Endothelial cell of umbilical vein (primary cell): Measurements from ENCODE around the gene FRMD5. TPM values are rescaled to one million over a fixed set of nuclear protein-coding genes. Genes with fewer than 3 reads are reported as not detected.
A peak's percentile ranks its signal among the peaks of the same experiment; 100 is the strongest.

Experiments used
- BruUV-seq: library from RNA; stranded (reverse); fragments of 400-500 nt; replicated peaks from 2 replicates; lab custom pipeline; 2021; lab: Mats Ljungman, UMichigan
- CTCF ChIA-PET: fragments of 300-600, 350-600 bp; sonication (Branson Sonifier 250); formaldehyde crosslinking; loops from one replicate; lab custom pipeline; 2021; ENCODE audit warnings: antibody characterized with exemption, inconsistent platforms; lab: Charles Lee
- POLR2A ChIA-PET: fragments of 300-600, 350-600 bp; sonication (Branson Sonifier 250); formaldehyde crosslinking; loops from one replicate; lab custom pipeline; 2021; ENCODE audit warnings: antibody characterized with exemption, inconsistent platforms; lab: Charles Lee
- DNase-seq: peaks from one replicate; pipeline ENCODE4 v3.0.0-alpha.2; 2011; ENCODE audit warnings: low read depth, low spot score
- FAIRE-seq: peaks from 2 replicates; lab custom pipeline; 2011; peaks lifted over from hg19 to GRCh38; lab: Jason Lieb, UNC
- H2AFZ ChIP-seq: 2 replicates; pipeline ENCODE4 v1.6.0; 2012; ENCODE audit warnings: low read depth, low read length, control low read depth, inconsistent platforms
- H3K27ac ChIP-seq: 2 replicates; pipeline ENCODE4 v1.5.1; 2011; ENCODE audit warnings: low read depth, mild to moderate bottlenecking, control low read depth, low read length, moderate library complexity; ENCODE audit not compliant: insufficient read depth
- H3K27me3 ChIP-seq, 2 experiments: 2 replicates each; pipeline versions ENCODE4 v1.6.0 to v1.6.1; 2011; ENCODE audit warnings: low read length in 2 of 2, mixed read lengths in 1 of 2; ENCODE audit not compliant: control insufficient read depth in 2 of 2, insufficient read depth in 2 of 2
- H3K36me3 ChIP-seq, 2 experiments: 2 replicates in 1 of 2; 3 replicates in 1 of 2; pipeline ENCODE4 v1.5.1; 2011; ENCODE audit warnings: low read length in 2 of 2, mild to moderate bottlenecking in 1 of 2, moderate library complexity in 1 of 2; ENCODE audit not compliant: control insufficient read depth in 2 of 2, insufficient read depth in 2 of 2; ENCODE audit errors: extremely low read depth in 1 of 2
- H3K4me1 ChIP-seq: 3 replicates; pipeline ENCODE4 v1.5.1; 2011; ENCODE audit warnings: mild to moderate bottlenecking, low read length; ENCODE audit not compliant: control insufficient read depth, insufficient read depth; ENCODE audit errors: extremely low read depth
- H3K4me2 ChIP-seq: 2 replicates; pipeline ENCODE4 v1.6.1; 2011; ENCODE audit warnings: low read length, control low read depth, mixed read lengths; ENCODE audit not compliant: insufficient read depth
- H3K4me3 ChIP-seq, 3 experiments: fragments of 200-600 bp in 1 of 3; sonication (generic), shearing (Covaris generic) in 1 of 3; replicated peaks in 1 of 3; 2 replicates each; pipeline ENCODE4 v1.5.1; 2011 to 2016; ENCODE audit warnings: control low read depth in 3 of 3, low read length in 3 of 3, mild to moderate bottlenecking in 2 of 3, inconsistent platforms in 1 of 3, low read depth in 1 of 3, moderate library complexity in 1 of 3; ENCODE audit not compliant: insufficient read depth in 1 of 3
- H3K79me2 ChIP-seq: 2 replicates; pipeline ENCODE4 v1.6.0; 2012; ENCODE audit warnings: low read length, inconsistent platforms; ENCODE audit not compliant: control insufficient read depth, insufficient read depth
- H3K9ac ChIP-seq: replicated peaks from 2 replicates; pipeline ENCODE3; 2011; ENCODE audit warnings: low read length, control low read depth; ENCODE audit not compliant: insufficient read depth; ENCODE audit errors: extremely low read depth
- H3K9me1 ChIP-seq: replicated peaks from 3 replicates; pipeline ENCODE4 v1.6.0; 2011; ENCODE audit warnings: mild to moderate bottlenecking, low read length; ENCODE audit not compliant: control insufficient read depth, insufficient read depth; ENCODE audit errors: extremely low read depth
- H3K9me3 ChIP-seq: replicated peaks from 2 replicates; pipeline ENCODE4 v1.5.1; 2012; ENCODE audit warnings: low read length, inconsistent platforms; ENCODE audit not compliant: control insufficient read depth, insufficient read depth
- H4K20me1 ChIP-seq: replicated peaks from 2 replicates; pipeline ENCODE3; 2011; ENCODE audit warnings: mild to moderate bottlenecking, low read length; ENCODE audit not compliant: control insufficient read depth, insufficient read depth; ENCODE audit errors: extremely low read depth
- EZH2 ChIP-seq: IDR thresholded peaks from 2 replicates; pipeline ENCODE4 v1.6.1; 2012; ENCODE audit warnings: borderline replicate concordance, low read depth, mild to moderate bottlenecking, moderate library complexity, low read length, inconsistent platforms; ENCODE audit not compliant: severe bottlenecking
- FOS ChIP-seq: IDR thresholded peaks from 2 replicates; pipeline ENCODE4 v1.6.1; 2011; ENCODE audit warnings: mild to moderate bottlenecking, low read length, moderate library complexity, borderline replicate concordance; ENCODE audit not compliant: insufficient read depth
- GATA2 ChIP-seq: IDR thresholded peaks from 2 replicates; pipeline ENCODE4 v1.7.0; 2011; ENCODE audit warnings: low read depth, mild to moderate bottlenecking, moderate library complexity, mixed read lengths, low read length; ENCODE audit not compliant: insufficient read length, insufficient read depth
- JUN ChIP-seq: IDR thresholded peaks from 2 replicates; pipeline ENCODE4 v1.6.1; 2011; ENCODE audit warnings: borderline replicate concordance, low read depth; ENCODE audit not compliant: insufficient read length, insufficient read depth
- MYC ChIP-seq: IDR thresholded peaks from one replicate; pipeline ENCODE4 v1.6.1; 2011; ENCODE audit warnings: mild to moderate bottlenecking, low read depth, low read length
- POLR2A ChIP-seq: IDR thresholded peaks from 2 replicates; pipeline ENCODE4 v1.6.1; 2012; ENCODE audit warnings: low read depth, mild to moderate bottlenecking, control low read depth, low read length
- POLR2AphosphoS5 ChIP-seq: IDR thresholded peaks from 2 replicates; pipeline ENCODE4 v1.6.1; 2012; ENCODE audit warnings: low read depth, mild to moderate bottlenecking, control low read depth, low read length, moderate library complexity; ENCODE audit not compliant: insufficient read depth
- dilution Hi-C: fragments of 300-500 bp; cut with MboI; formaldehyde crosslinking; loops from one replicate; pipeline ENCODE4 v1.15.0; 2019; ENCODE audit warnings: low sequenced_read_pairs; ENCODE audit not compliant: extremely low pct_ligation_motif_present
- intact Hi-C: fragments of 100-400 bp; cut with micrococcal nuclease; formaldehyde crosslinking; loops from one replicate; pipeline ENCODE4 v1.10.0; 2022
- polyA plus RNA-seq, 4 experiments: library from polyadenylated mRNA; depleted of rRNA in 3 of 4; stranded (reverse) in 3 of 4; unstranded in 1 of 4; fragments of >200 nt; gene quantifications; 2 replicates each; pipeline versions ENCODE4 v1.2.1 to v1.2.3, GENCODE V29; 2011 to 2012; ENCODE audit warnings: missing spikeins in 1 of 4
- total RNA-seq: library from RNA; stranded (reverse); gene quantifications from 2 replicates; pipeline ENCODE4 v1.2.3, GENCODE V29; 2021
- TF ChIP-seq, protein P1 (sequence below): IDR thresholded peaks from 2 replicates; pipeline ENCODE4 v1.6.1; 2011; ENCODE audit not compliant: insufficient read depth, insufficient read length
- TF ChIP-seq, protein P2 (sequence below), 2 donors: IDR thresholded peaks; 1 replicate in 1 of 2; 2 replicates in 1 of 2; pipeline ENCODE4 v1.5.1; 2011; ENCODE audit warnings: low read length in 2 of 2, mild to moderate bottlenecking in 2 of 2, moderate library complexity in 2 of 2, control low read depth in 1 of 2, inconsistent platforms in 1 of 2, low read depth in 1 of 2; ENCODE audit not compliant: insufficient read depth in 1 of 2; ENCODE audit errors: extremely low read depth in 1 of 2

Gene FRMD5
- total and polyA plus RNA-seq, 2 donors (not counting 3 experiments of a cell fraction or from before 2014, with no cell fraction given): 16.7 to 20.2 TPM

DNA sequence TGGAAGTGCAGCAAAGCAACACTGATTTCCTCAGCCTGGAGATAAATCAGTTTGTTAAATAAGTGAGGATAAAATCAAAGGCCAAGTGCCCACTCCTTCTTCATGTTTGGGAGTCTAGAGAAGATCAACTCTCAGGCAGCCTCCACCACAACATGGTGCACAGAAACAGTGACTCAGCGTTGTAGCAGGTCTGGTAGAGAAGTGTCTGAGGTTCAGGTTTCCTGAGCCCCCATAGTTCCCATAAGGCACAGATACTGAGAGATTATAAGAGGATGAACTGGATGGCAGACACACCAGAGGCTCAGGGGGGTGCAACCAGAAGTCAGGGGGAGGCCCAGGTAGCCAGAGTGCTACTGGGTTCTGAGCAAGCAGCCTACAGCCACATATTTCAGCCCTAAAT is 166.7 kb downstream of the FRMD5 start:
- Histone ChIP-seq H3K27ac (peak overlapping the region; percentile 59), H3K4me2 (peak overlapping the region; percentile 26), H3K36me3 (no peaks in the 10 kb centered on the region), H3K27me3 (no peaks in the 10 kb centered on the region), H3K79me2 (peaks cover 4% of the 10 kb centered on the region), H4K20me1 (no peaks in the 10 kb centered on the region), H3K9ac (peak overlapping the region; percentile 25), H3K4me3 (no peak overlapping the region), H2AFZ (peak overlapping the region; percentile 1), H3K9me1 (no peaks in the 10 kb centered on the region), H3K4me1 (peaks cover 55% of the 10 kb centered on the region), H3K9me3 (no peaks in the 10 kb centered on the region)
- no TSS peak for BruUV-seq
- ChIA-PET CTCF (interaction anchor here (1.0 to 2.5 kb wide), 2 partner anchors 19 to 39 kb away, joined by 3 to 11 read pairs; no protein-coding TSS in a partner anchor), POLR2A (no interaction called here)
- DNase-seq (peak; percentile 55), FAIRE-seq (peak; percentile 40)
- dilution Hi-C loops: no loop called here
- TF ChIP-seq POLR2AphosphoS5: no peak
- TF ChIP-seq POLR2A: no peak
- intact Hi-C loops: loop anchor here (2.0 kb wide), 1 partner anchor 38 kb away; no protein-coding TSS in a partner anchor

DNA sequence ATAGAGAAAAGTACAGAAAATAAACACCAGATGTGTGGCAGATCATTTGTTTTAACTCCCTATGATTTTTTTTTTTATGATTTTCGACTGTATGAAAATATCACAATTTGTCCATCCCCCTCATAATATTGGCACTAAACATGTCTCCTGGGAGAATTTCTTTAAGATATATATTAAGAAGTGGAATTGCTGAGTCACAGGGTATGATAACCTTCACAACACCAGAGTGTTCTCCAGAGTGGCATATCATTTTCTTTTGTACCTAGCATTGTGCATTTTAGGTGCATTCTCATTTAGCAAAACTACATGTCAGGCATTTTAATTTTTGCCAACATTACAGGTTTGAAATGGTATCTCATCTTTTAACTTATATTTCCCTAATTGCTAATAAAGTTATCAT is 170.9 kb downstream of the FRMD5 start:
- DNase-seq: no peak
- Histone ChIP-seq H3K27me3 (no peaks in the 10 kb centered on the region), H3K9me3 (no peaks in the 10 kb centered on the region), H3K79me2 (peaks cover 4% of the 10 kb centered on the region), H3K4me1 (peaks cover 45% of the 10 kb centered on the region), H3K9ac (no peak overlapping the region), H3K9me1 (no peaks in the 10 kb centered on the region), H4K20me1 (no peaks in the 10 kb centered on the region), H3K4me2 (peak overlapping the region; percentile 8), H2AFZ (no peak overlapping the region), H3K4me3 (no peak overlapping the region), H3K36me3 (no peaks in the 10 kb centered on the region), H3K27ac (peak overlapping the region; percentile 39)
- TF ChIP-seq MYC (no peak), POLR2AphosphoS5 (no peak), POLR2A (no peak), EZH2 (no peak), JUN (no peak), GATA2 (no peak), FOS (no peak)
- TF ChIP-seq, protein P1, sequence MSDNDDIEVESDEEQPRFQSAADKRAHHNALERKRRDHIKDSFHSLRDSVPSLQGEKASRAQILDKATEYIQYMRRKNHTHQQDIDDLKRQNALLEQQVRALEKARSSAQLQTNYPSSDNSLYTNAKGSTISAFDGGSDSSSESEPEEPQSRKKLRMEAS: no peak
- TF ChIP-seq, protein P2, sequence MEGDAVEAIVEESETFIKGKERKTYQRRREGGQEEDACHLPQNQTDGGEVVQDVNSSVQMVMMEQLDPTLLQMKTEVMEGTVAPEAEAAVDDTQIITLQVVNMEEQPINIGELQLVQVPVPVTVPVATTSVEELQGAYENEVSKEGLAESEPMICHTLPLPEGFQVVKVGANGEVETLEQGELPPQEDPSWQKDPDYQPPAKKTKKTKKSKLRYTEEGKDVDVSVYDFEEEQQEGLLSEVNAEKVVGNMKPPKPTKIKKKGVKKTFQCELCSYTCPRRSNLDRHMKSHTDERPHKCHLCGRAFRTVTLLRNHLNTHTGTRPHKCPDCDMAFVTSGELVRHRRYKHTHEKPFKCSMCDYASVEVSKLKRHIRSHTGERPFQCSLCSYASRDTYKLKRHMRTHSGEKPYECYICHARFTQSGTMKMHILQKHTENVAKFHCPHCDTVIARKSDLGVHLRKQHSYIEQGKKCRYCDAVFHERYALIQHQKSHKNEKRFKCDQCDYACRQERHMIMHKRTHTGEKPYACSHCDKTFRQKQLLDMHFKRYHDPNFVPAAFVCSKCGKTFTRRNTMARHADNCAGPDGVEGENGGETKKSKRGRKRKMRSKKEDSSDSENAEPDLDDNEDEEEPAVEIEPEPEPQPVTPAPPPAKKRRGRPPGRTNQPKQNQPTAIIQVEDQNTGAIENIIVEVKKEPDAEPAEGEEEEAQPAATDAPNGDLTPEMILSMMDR (IDR thresholded peaks at IDR 0.05; ENCODE audit: extremely low read depth in 1 of 2, insufficient read depth in 1 of 2, low read depth in 1 of 2, low read length in 2 of 2): no peak
- ChIA-PET POLR2A (no interaction called here), CTCF (interaction anchor here (1.1 to 4.5 kb wide), 2 partner anchors 16 to 195 kb away, joined by 3 to 26 read pairs; no protein-coding TSS in a partner anchor)
- no TSS peak for BruUV-seq
- FAIRE-seq: no peak
- intact Hi-C loops: loop anchor here (1.0 kb wide), 1 partner anchor 21 kb away; no protein-coding TSS in a partner anchor
- dilution Hi-C loops: no loop called here
